HG03521 (cell line): Measurements from ENCODE around the gene SHLD2.
"Not testable (repeated sequence)": the region's sequence is repeated elsewhere in the genome, so short reads cannot be mapped to it uniquely, and the experiment has no call there.

Experiments
- ATAC-seq: cut with Tn5 transposase; IDR thresholded peaks from one replicate; pipeline ENCODE4 v1.9.1; 2021; ENCODE audit warnings: mild to moderate bottlenecking, moderate library complexity; ENCODE audit not compliant: unreplicated experiment

The SHLD2 gene

DNA sequence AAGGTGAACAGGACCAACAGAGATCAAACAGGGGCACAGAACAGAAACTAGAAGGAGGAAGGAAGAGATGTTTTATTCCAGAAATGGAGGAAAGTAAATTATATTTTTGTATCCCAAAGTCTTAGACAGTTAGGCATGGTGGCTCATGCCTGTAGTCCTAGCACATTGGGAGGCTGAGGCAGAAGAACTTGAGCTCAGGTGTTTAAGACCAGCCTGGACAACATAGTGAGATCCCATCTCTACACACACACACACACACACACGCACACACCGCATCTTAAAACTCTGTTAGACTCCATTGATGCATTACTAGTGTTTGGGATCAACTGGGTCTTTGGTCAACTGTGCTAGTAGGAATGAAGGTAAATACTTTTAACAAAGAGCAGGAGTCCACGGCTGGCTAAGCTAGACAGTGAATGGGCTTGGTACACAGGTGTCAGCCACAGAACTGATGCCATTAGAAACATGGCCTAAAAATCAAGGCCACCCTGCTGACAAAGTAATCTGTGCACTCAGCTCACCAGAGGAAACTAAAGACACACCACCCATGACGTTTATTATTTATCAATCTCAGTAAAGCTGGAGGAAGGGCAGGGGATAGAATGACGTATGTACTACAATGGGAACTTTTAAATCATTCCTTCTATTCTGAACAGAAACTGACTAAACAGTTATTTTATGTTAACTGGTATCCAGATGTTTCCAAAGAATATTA is 11.3 kb upstream of the SHLD2 start:
- peak; percentile 40 for ATAC-seq

DNA sequence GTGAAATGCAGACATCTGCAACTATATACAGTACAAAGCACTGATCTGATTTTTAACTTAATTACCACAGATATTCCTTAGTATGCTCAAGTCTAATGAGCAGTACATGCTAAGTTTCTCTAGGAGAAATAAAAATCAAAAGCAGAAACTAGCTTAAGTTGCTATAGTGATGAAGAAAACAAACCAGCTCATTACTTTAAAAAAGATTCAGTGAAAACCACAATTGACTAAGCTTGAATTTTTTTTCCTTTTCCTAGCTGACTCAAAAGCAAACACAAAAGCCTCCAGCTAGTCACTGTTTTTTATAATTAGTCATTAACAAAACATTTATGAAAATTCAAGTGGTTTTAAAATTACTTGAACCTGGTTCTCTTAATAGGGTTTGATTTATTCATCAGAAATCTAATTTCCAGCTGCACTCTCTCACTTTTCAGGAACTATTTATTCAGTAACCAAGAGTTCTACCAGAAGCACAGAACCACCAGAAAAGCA is 10.7 kb upstream of the SHLD2 start:
- ATAC-seq, result peak; percentile 73

DNA sequence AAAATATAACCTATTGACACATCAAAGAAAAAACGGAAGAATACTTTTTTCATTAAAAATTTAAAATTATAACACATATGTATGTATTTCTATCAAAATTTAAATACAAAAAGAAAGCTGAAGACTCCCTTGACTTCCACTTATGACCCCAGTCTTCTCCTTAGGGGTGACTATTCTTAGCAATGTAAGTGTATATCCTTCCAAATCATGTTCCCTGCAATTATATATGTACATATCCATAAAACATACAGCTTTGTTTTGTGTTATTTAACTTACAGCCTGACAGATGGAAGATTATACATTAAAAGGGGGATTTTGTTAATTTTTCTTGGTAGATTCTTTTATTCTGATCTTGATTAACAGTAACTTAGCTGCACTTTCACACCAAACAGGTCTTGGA is 9.5 kb upstream of the SHLD2 start:
- ATAC-seq, result no peak

DNA sequence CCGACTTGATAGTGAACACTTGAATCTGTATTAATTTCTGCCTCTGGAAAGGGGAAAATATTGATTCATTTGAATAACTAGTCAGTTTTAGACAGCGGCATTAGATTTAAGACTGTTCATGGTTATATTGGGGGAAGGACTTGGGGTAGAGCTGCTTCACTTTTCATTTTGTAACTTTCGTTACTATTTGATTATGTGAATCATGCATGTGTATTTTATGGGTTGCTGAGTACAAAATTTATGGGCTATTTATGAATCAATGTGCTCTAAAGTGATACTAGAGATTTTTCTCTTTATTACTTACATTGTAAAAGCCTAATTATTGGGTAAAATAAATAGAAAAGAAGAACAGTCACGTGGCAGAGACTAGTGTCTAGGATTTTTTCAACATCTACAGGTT is 5.3 kb upstream of the SHLD2 start:
- no peak for ATAC-seq

- no peak for ATAC-seq
Observed at GRCh38 chr10:87090779-87091178, 4.2 kb upstream of the SHLD2 start.

GRCh38 chr10:87092376-87092860 is 2.6 kb upstream of the SHLD2 start:
- no peak for ATAC-seq

- no peak for ATAC-seq
Observed at GRCh38 chr10:87092861-87093631, 2.0 kb upstream of the SHLD2 start.

DNA sequence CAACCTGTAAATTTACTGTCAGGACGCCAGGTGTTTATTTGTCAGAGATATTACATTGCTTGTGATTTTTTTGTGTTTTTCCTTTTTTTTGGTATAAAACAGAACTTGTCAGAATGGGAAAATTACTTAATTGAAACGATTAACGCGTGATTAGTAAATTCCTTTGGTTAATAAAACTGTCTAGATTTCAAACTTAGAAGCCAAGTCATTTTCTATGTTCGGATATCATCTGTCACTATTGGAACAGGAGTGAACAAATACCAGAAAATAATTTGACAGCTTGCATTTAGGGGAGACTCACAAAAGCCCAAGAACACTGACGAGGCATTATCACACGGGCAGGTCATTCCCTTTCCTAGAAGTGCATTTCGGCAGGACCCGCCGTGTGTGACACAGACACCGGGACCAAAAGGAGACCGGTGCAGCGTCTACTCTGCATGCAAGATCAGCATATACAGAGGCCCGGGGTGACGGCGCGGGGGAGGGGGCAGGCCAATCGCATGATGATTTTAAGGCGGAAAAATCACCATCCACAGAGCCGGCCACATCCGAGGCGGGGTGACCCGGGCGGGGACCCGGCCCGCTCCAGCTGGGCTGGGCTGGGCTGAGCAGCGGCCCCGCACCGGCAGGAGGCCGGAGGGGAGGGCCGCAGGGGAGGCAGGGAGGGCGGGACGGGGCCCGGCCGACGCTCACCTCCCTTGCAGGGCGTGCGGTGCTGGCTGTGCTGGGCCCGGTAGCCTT is 1.2 kb upstream of the SHLD2 start:
- peak; percentile 18 for ATAC-seq

DNA sequence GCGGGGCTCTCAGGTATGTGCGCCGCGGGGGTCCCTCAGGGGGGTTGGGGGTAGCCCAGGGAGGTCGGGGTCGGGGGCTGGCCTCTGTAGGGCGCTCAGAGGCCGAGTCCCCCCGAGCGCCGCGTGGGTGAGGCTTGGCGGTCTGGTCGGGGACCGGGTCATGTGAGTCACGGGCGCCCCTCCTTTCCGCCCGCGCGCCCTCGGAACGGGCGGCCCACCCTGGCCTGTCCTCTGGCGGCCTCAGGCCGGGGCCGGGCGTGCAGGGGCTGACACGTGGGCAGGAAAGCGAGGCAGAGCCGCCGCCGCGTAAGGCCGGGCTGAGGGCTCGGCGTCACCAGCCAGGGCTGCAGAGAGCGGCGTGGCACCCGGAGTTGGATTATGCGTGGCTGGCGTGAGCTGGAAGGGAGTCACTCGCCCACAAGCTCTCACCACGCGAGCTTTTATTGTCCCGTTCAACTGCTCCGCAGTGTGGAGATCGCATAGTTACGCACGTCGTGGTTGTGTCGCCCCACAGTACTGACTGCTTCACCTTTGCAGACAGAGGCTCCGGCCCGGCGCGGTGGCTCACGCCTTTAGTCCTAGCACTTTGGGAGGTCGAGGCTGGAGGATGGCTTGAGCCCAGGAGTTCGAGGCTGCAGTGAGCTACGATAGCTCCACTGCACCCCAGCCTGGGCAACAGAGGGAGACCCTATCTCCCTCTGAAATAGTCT is 385 bp downstream of the SHLD2 start:
- peak; percentile 48 for ATAC-seq

DNA sequence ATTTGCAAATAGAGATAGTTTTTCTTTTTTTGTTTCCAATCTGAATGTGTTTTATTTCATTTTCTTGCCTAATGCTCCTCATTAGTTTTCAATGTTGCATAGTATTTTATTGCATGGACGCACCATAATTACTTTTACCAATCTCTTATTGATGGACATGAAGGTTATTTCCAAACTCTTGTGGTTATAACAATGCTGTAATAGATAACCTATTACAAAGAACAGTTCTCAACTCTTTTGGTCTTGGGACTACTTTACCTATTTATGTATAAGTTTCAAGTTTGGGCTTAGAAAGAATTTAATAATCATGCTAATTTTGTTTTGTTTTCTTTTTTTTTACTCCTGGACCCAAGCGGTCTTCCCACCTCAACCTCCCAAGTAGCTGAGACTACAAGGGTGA is 7.0 kb downstream of the SHLD2 start:
- ATAC-seq, result no peak

- not testable (repeated sequence) for ATAC-seq
Observed at GRCh38 chr10:87104727-87105126, 9.7 kb downstream of the SHLD2 start.

DNA sequence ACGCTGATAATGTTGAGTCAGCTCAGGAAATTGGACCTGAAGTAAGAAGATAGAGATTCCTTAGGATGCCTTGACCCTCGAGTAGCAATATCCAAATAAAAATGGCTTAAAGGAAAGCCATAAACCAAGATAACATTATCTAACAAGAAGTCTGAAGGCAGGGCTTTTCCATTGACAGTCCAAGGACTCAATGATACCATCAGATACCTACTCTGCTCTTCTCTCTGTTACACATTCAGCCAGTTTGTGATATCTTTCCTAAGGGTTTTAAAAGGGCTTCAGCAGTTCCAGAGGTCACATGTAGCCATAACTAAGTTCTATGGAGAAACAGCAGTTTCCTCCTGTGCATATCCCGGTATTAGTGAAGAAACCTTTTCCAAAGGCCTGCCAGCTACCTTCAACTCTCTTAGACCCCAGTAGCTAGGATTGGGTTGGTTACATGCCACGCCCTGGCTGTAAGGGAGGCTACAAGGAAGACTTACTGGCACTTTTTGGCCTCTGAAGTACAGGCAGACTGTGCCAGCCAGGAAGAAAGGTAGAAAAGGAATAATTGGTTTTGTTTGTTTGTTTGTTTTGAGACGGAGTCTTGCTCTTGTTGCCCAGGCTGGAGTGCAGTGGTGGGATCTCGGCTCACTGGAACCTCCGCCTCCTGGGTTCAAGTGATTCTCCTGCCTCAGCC is 10.6 kb downstream of the SHLD2 start:
- no peak for ATAC-seq

DNA sequence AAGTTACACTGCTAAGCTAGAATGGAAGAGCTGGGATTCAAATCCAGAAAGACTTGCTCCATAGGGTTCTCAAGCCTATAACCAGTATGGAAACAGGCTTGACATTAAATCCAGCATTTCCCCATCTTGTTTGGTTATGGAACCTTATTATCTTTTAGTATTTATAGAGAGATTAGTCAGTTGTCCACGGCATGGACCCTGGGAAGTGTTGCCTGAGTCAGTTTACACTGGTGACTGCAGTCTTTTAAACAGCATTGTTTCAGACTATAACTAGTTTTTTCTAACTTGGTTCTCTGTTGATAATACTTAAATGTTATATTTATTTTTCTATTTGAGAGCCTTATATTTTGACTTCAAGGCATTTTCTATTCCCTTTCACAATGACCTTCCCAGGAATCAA is 23.1 kb downstream of the SHLD2 start:
- not testable (repeated sequence) for ATAC-seq

DNA sequence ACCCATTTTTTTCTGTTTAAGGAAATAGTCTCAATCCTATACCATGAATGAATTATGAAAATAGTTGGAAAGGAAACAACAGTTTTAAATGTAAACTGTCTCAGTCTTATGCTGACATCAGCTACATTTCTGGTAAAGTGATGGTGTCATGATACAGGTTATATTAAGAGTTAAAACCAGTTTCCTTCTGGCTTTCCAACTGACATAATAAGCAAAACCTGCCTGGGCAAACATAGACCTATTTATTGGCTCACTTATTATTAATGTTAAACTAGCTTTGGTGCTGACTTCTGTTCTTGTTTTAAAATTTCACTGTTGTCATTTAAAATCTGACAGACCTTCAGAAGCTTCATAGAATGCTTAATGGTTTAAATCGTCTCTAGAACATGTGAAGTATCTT is 24.0 kb downstream of the SHLD2 start:
- ATAC-seq, result not testable (repeated sequence)

DNA sequence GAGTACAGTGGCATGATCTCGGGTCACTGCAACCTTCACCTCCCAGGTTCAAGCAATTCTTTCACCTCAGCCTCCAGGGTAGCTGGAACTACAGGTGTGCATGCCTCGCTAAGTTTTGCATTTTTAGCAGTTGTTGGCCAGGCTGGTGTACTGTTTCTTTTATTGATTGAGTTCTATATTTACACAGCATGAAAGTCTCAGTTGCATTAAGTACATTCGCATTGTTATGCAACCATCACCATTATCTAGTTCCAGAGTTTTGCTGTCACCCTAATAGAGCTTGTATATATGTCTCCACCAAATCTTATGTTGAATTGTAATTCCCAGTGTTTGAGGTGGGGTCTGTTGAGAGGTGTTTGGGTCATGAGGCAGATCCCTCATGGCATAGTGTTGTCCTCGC is 28.3 kb downstream of the SHLD2 start:
- not testable (repeated sequence) for ATAC-seq

GRCh38 chr10:87127048-87127447 is 32.0 kb downstream of the SHLD2 start:
- not testable (repeated sequence) for ATAC-seq

GRCh38 chr10:87127607-87128156 is 32.7 kb downstream of the SHLD2 start:
- ATAC-seq, result not testable (repeated sequence)

DNA sequence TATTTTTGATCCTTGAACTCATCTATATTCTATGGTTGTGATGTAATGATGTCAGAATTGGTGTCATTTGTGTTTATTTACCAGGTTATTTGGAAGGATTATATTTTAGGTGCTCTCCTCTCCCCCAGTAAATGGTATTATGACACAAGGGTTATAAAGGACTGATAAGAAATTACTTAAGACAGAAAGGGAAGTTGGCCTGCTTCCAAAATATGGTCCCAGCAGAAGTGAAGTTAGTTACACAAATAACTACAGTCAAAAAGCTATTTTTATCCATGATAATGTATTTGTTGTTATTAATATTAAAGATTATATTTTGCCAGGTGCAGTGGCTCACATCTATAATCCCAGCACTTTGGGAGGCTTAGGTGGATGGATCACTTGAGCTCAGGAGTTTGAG is 37.2 kb downstream of the SHLD2 start:
- not testable (repeated sequence) for ATAC-seq

DNA sequence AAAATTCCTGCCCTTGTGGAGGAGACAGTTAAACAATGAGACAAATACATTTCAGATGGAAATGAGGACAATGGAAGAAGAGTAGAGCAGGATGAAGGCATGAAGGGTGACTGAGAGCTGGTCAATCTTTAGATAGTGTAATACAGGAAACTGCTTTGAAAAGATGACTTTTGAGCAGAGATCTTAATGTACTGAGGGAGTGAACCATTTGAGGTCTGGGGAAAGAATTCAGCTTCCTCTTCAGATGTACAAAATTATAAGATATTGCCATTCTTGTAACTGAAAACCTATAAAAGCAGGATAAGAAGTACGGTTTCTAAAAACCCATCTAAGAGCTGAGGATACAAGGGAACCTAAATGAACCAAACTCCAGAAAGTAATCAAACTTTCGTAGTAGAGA is 38.9 kb downstream of the SHLD2 start:
- ATAC-seq, result not testable (repeated sequence)

- ATAC-seq, result not testable (repeated sequence)
Observed at GRCh38 chr10:87134440-87134839, 39.4 kb downstream of the SHLD2 start.
